H1 (cell line): ENCODE measurements around the gene SMAP1. TPM values are rescaled to one million over a fixed set of nuclear protein-coding genes. Genes with fewer than 3 reads are reported as not detected.

Source experiments
- CTCF ChIA-PET: fragments of 300-600 bp; sonication (Branson Sonifier 250); formaldehyde crosslinking; loops from one replicate; lab custom pipeline; 2021; ENCODE audit not compliant: partially characterized antibody; lab: Charles Lee
- POLR2A ChIA-PET: fragments of 300-600 bp; sonication (Branson Sonifier 250); formaldehyde crosslinking; loops from one replicate; lab custom pipeline; 2021; ENCODE audit warnings: inconsistent platforms; ENCODE audit not compliant: partially characterized antibody; lab: Charles Lee
- DNase-seq, 2 experiments: peaks; one replicate each; pipeline versions ENCODE4 v3.0.0 to v3.0.0-alpha.2; 2010 to 2022; ENCODE audit warnings: low spot score in 2 of 2, low read depth in 1 of 2, mixed read lengths in 1 of 2
- FAIRE-seq: peaks from 2 replicates; lab custom pipeline; 2011; peaks lifted over from hg19 to GRCh38; lab: Jason Lieb, UNC
- H2AFZ ChIP-seq: 2 replicates; pipeline ENCODE4 v1.8.1; 2012; ENCODE audit warnings: low read length, inconsistent platforms
- H2AK5ac ChIP-seq: 2 replicates; pipeline ENCODE4 v1.6.1; 2013; ENCODE audit warnings: low read depth, low read length
- H2BK120ac ChIP-seq: replicated peaks from 2 replicates; pipeline ENCODE3; 2013; ENCODE audit warnings: low read depth, low read length, inconsistent platforms
- H2BK12ac ChIP-seq: 2 replicates; pipeline ENCODE4 v1.6.1; 2013; ENCODE audit warnings: low read depth, low read length
- H2BK15ac ChIP-seq: 2 replicates; pipeline ENCODE4 v1.6.1; 2013; ENCODE audit warnings: low read length
- H2BK20ac ChIP-seq: 2 replicates; pipeline ENCODE4 v1.6.1; 2013; ENCODE audit warnings: low read length
- H2BK5ac ChIP-seq: 2 replicates; pipeline ENCODE4 v1.6.1; 2013; ENCODE audit warnings: low read depth, low read length
- H3K14ac ChIP-seq: 2 replicates; pipeline ENCODE4 v1.6.1; 2013; ENCODE audit warnings: inconsistent platforms; ENCODE audit not compliant: insufficient read length
- H3K18ac ChIP-seq: 2 replicates; pipeline ENCODE4 v1.6.1; 2013; ENCODE audit warnings: low read length; ENCODE audit errors: extremely low read depth
- H3K23ac ChIP-seq: 2 replicates; pipeline ENCODE4 v1.6.1; 2013; ENCODE audit warnings: inconsistent platforms; ENCODE audit not compliant: insufficient read length
- H3K23me2 ChIP-seq: 2 replicates; pipeline ENCODE4 v1.6.1; 2013; ENCODE audit warnings: low read depth, low read length
- H3K27ac ChIP-seq: 2 replicates; pipeline ENCODE4 v1.6.1; 2011; ENCODE audit warnings: low read depth, low read length, inconsistent platforms
- H3K27me3 ChIP-seq, 4 experiments: replicated peaks in 1 of 4; 1 replicate in 1 of 4; 2 replicates in 3 of 4; pipeline versions ENCODE4 v1.6.1 to v1.8.1; 2011 to 2013; ENCODE audit warnings: low read length in 3 of 4, mild to moderate bottlenecking in 3 of 4, inconsistent platforms in 2 of 4, mixed read lengths in 2 of 4, moderate library complexity in 1 of 4; ENCODE audit not compliant: control insufficient read depth in 3 of 4, insufficient read depth in 3 of 4; ENCODE audit errors: extremely low read depth in 1 of 4
- H3K36me3 ChIP-seq, 4 experiments: 2 replicates each; pipeline versions ENCODE4 v1.6.1 to v1.8.1; 2011 to 2013; ENCODE audit warnings: mild to moderate bottlenecking in 4 of 4, low read length in 3 of 4, moderate library complexity in 2 of 4, control low read depth in 1 of 4, inconsistent platforms in 1 of 4; ENCODE audit not compliant: insufficient read depth in 4 of 4, control insufficient read depth in 2 of 4
- H3K4ac ChIP-seq: replicated peaks from 2 replicates; pipeline ENCODE3; 2013; ENCODE audit warnings: low read length, low read depth, mixed read lengths, inconsistent platforms; ENCODE audit not compliant: insufficient read length
- H3K4me1 ChIP-seq, 4 experiments: replicated peaks in 1 of 4; 1 replicate in 1 of 4; 2 replicates in 3 of 4; pipeline versions ENCODE4 v1.6.1 to v1.8.1; 2011 to 2013; ENCODE audit warnings: low read length in 3 of 4, inconsistent platforms in 2 of 4, mixed read lengths in 1 of 4; ENCODE audit not compliant: insufficient read depth in 4 of 4, control insufficient read depth in 3 of 4
- H3K4me2 ChIP-seq, 2 experiments: 2 replicates each; pipeline versions ENCODE4 v1.6.1 to v1.8.1; 2011 to 2013; ENCODE audit warnings: low read depth in 2 of 2, low read length in 2 of 2, control low read depth in 1 of 2, inconsistent platforms in 1 of 2, mild to moderate bottlenecking in 1 of 2; ENCODE audit not compliant: insufficient read depth in 1 of 2
- H3K4me3 ChIP-seq, 4 experiments: fragments of 200-600, 300-600 bp in 1 of 4; sonication (generic), shearing (Covaris generic), sonication (Bioruptor Twin) in 1 of 4; 2 replicates each; pipeline versions ENCODE4 v1.5.1 to v1.8.1; 2011 to 2016; ENCODE audit warnings: low read length in 4 of 4, low read depth in 3 of 4, control low read depth in 2 of 4, inconsistent platforms in 2 of 4, mild to moderate bottlenecking in 2 of 4, mixed read lengths in 1 of 4, moderate library complexity in 1 of 4; ENCODE audit not compliant: insufficient read depth in 2 of 4; ENCODE audit errors: extremely low read depth in 1 of 4
- H3K56ac ChIP-seq: replicated peaks from 2 replicates; pipeline ENCODE3; 2013; ENCODE audit warnings: low read depth, mild to moderate bottlenecking, mixed read lengths, low read length, inconsistent platforms; ENCODE audit not compliant: insufficient read length
- H3K79me1 ChIP-seq: 2 replicates; pipeline ENCODE4 v1.6.1; 2013; ENCODE audit warnings: low read depth, low read length, control low read depth
- H3K79me2 ChIP-seq, 2 experiments: 2 replicates each; pipeline versions ENCODE4 v1.6.1 to v1.8.1; 2012 to 2013; ENCODE audit warnings: low read length in 2 of 2, mild to moderate bottlenecking in 2 of 2, inconsistent platforms in 1 of 2; ENCODE audit not compliant: insufficient read depth in 2 of 2, control insufficient read depth in 1 of 2
- H3K9ac ChIP-seq, 4 experiments: replicated peaks in 1 of 4; 1 replicate in 1 of 4; 2 replicates in 3 of 4; pipeline versions ENCODE4 v1.6.1 to v1.8.1; 2011 to 2013; ENCODE audit warnings: low read depth in 3 of 4, low read length in 3 of 4, control low read depth in 2 of 4, mild to moderate bottlenecking in 2 of 4, moderate library complexity in 2 of 4, inconsistent platforms in 1 of 4; ENCODE audit errors: extremely low read depth in 1 of 4
- H3K9me3 ChIP-seq, 2 experiments: 2 replicates each; pipeline versions ENCODE4 v1.6.1 to v1.8.1; 2012 to 2013; ENCODE audit warnings: mild to moderate bottlenecking in 2 of 2, moderate library complexity in 2 of 2, control low read depth in 1 of 2, inconsistent platforms in 1 of 2, low read depth in 1 of 2, low read length in 1 of 2, mixed read lengths in 1 of 2; ENCODE audit not compliant: insufficient read depth in 2 of 2
- H4K20me1 ChIP-seq, 2 experiments: replicated peaks in 1 of 2; 2 replicates each; pipeline versions ENCODE3 to v1.8.1; 2011 to 2013; ENCODE audit warnings: inconsistent platforms in 2 of 2, low read length in 2 of 2, mild to moderate bottlenecking in 1 of 2; ENCODE audit not compliant: insufficient read depth in 2 of 2, control insufficient read depth in 1 of 2
- H4K5ac ChIP-seq: 2 replicates; pipeline ENCODE4 v1.6.1; 2013; ENCODE audit warnings: low read length, low read depth, mixed read lengths, inconsistent platforms; ENCODE audit not compliant: insufficient read length
- H4K8ac ChIP-seq: 2 replicates; pipeline ENCODE4 v1.8.0; 2013; ENCODE audit warnings: mild to moderate bottlenecking, moderate library complexity, low read length, inconsistent platforms; ENCODE audit not compliant: insufficient read depth; ENCODE audit errors: extremely low read depth
- H4K91ac ChIP-seq: replicated peaks from 2 replicates; pipeline ENCODE3; 2013; ENCODE audit warnings: low read length, mixed read lengths, inconsistent platforms; ENCODE audit not compliant: insufficient read length
- BRCA1 ChIP-seq: IDR thresholded peaks from 2 replicates; pipeline ENCODE4 v1.6.1; 2012; ENCODE audit warnings: low read depth, low read length, improper control_type of control experiment
- CHD2 ChIP-seq: IDR thresholded peaks from 2 replicates; pipeline ENCODE4 v1.6.1; 2012; ENCODE audit warnings: low read length, improper control_type of control experiment
- EZH2 ChIP-seq: fragments of 200-600 bp; sonication (generic); IDR thresholded peaks from 2 replicates; pipeline ENCODE4 v1.7.1; 2012; ENCODE audit warnings: low read depth, mild to moderate bottlenecking, moderate library complexity, low read length, inconsistent platforms; ENCODE audit not compliant: severe bottlenecking
- HDAC6 ChIP-seq: IDR thresholded peaks from one replicate; pipeline ENCODE4 v1.7.1; 2012; ENCODE audit warnings: low read depth, mild to moderate bottlenecking, inconsistent platforms, low read length, moderate library complexity
- NANOG ChIP-seq: IDR thresholded peaks from 2 replicates; pipeline ENCODE4 v1.6.1; 2011; ENCODE audit warnings: low read length, low read depth, mild to moderate bottlenecking, inconsistent platforms; ENCODE audit not compliant: insufficient read depth, poor library complexity, severe bottlenecking
- RAD21 ChIP-seq, 2 experiments: IDR thresholded peaks in 1 of 2; conservative IDR thresholded peaks in 1 of 2; 2 replicates each; pipeline ENCODE4 v1.6.1; 2011; ENCODE audit warnings: low read depth in 2 of 2, low read length in 2 of 2, improper control_type of control experiment in 1 of 2, inconsistent platforms in 1 of 2, mild to moderate bottlenecking in 1 of 2, moderate library complexity in 1 of 2
- RBBP5 ChIP-seq: IDR thresholded peaks from 2 replicates; pipeline ENCODE4 v1.7.1; 2012; ENCODE audit warnings: low read depth, mild to moderate bottlenecking, inconsistent platforms, low read length, moderate library complexity, borderline replicate concordance
- SIN3A ChIP-seq, 2 experiments: IDR thresholded peaks in 1 of 2; conservative IDR thresholded peaks in 1 of 2; 2 replicates each; pipeline ENCODE4 v1.6.1; 2011 to 2012; ENCODE audit warnings: low read length in 2 of 2, improper control_type of control experiment in 1 of 2, low read depth in 1 of 2, mild to moderate bottlenecking in 1 of 2
- SP1 ChIP-seq: IDR thresholded peaks from 2 replicates; pipeline ENCODE4 v1.6.1; 2011; ENCODE audit warnings: low read depth, low read length
- WGBS, 2 experiments: shearing (Covaris generic) in 1 of 2; methylation state at CpG; one replicate each; pipeline versions ENCODE4 v1.1.6 to v1.1.7; 2013 to 2015; ENCODE audit warnings: low lambda C conversion rate in 2 of 2, mixed read lengths in 2 of 2, inconsistent platforms in 1 of 2, low coverage in 1 of 2, missing lambda C conversion rate in 1 of 2; ENCODE audit not compliant: insufficient replicate concordance in 2 of 2, insufficient coverage in 1 of 2, insufficient read length in 1 of 2; ENCODE audit errors: extremely low coverage in 1 of 2, missing lambda C conversion rate in 1 of 2; 5-methylcytosine and 5-hydroxymethylcytosine counted together
- polyA plus RNA-seq, 7 experiments: library from polyadenylated mRNA; depleted of rRNA in 3 of 7; stranded (reverse) in 5 of 7; unstranded in 2 of 7; fragments of >200 nt in 5 of 7; fragments of 200-250 nt in 2 of 7; gene quantifications; 1 replicate in 5 of 7; 2 replicates in 1 of 7; 4 replicates in 1 of 7; pipeline versions ENCODE4 v1.2.1 to v1.2.3, GENCODE V29; 2011 to 2013; ENCODE audit warnings: missing spikeins in 2 of 7, mixed read lengths in 2 of 7
- total RNA-seq: library from RNA; stranded (reverse); fragmentation: NEBNext Ultra II Directional; extraction: Animal tissue kit (Norgen Biotek cat#: 25700); gene quantifications from 2 replicates; pipeline ENCODE4 v1.2.1, GENCODE V29; 2021

The SMAP1 gene
- total and polyA plus RNA-seq, 2 of the 8 experiments (the other 6 are each of a cell fraction or from before 2014, with no cell fraction given), result 18.8 to 32.4 TPM

- Histone ChIP-seq H3K9me3 (no peaks in the 10 kb centered on the region), H3K14ac (no peak overlapping the region), H3K23ac (no peak overlapping the region), H4K8ac (no peak overlapping the region), H2BK15ac (no peak overlapping the region), H3K4me2 (no peak overlapping the region), H3K9ac (no peak overlapping the region), H4K5ac (no peak overlapping the region), H2BK120ac (no peak overlapping the region), H3K56ac (no peak overlapping the region), H4K91ac (no peak overlapping the region), H2BK20ac (no peak overlapping the region), H3K4me3 (no peak overlapping the region), H3K4me1 (no peaks in the 10 kb centered on the region), H3K79me2 (no peaks in the 10 kb centered on the region), H3K36me3 (no peaks in the 10 kb centered on the region), H3K18ac (no peak overlapping the region), H3K27me3 (no peaks in the 10 kb centered on the region), H2AK5ac (no peak overlapping the region), H3K23me2 (no peaks in the 10 kb centered on the region), H2BK12ac (no peak overlapping the region), H2AFZ (no peak overlapping the region), H3K4ac (no peak overlapping the region), H3K27ac (no peak overlapping the region), H3K79me1 (no peaks in the 10 kb centered on the region), H4K20me1 (no peaks in the 10 kb centered on the region), H2BK5ac (no peak overlapping the region)
- TF ChIP-seq RAD21 (IDR thresholded peaks at IDR 0.05 in 1 of 2, conservative IDR thresholded peaks at IDR 0.05 in 1 of 2; ENCODE audit: low read depth in 2 of 2, low read length in 2 of 2), result no peak
- no peak for TF ChIP-seq SP1
- TF ChIP-seq CHD2, result no peak
- no peak for TF ChIP-seq BRCA1
- no peak for TF ChIP-seq NANOG
- no peak for TF ChIP-seq SIN3A (conservative IDR thresholded peaks at IDR 0.05 in 1 of 2, IDR thresholded peaks at IDR 0.05 in 1 of 2; ENCODE audit: low read depth in 1 of 2, low read length in 2 of 2)
- no peak for TF ChIP-seq EZH2
- no peak for TF ChIP-seq RBBP5
- TF ChIP-seq HDAC6, result no peak
- POLR2A ChIA-PET, result no interaction called here
- 55% methylated on average over 2 of the region's 8 CpGs; no CpG with 5 or more reads in 1 of the 2 experiments for WGBS, 2 experiments
- FAIRE-seq (no peak), DNase-seq (no peak)
- CTCF ChIA-PET, result no interaction called here
Observed at GRCh38 chr6:70636596-70636995, 31.1 kb upstream of the SMAP1 start.
